Trophoblast cell (in vitro differentiated cells and primary cell): ENCODE data around the gene SPATA6.

Experiments
- DNase-seq, 2 donors: peaks; one replicate each; pipeline ENCODE4 v3.0.0-alpha.2; 2016
- H2AFZ ChIP-seq: 2 replicates; pipeline ENCODE4 v1.6.1; 2013; ENCODE audit warnings: low read length, moderate library complexity, mild to moderate bottlenecking; ENCODE audit not compliant: insufficient read depth, poor library complexity
- H2AK5ac ChIP-seq: 2 replicates; pipeline ENCODE4 v1.6.1; 2013; ENCODE audit warnings: mild to moderate bottlenecking, low read length
- H2BK120ac ChIP-seq: 2 replicates; pipeline ENCODE4 v1.6.1; 2013; ENCODE audit warnings: low read length, mild to moderate bottlenecking, moderate library complexity; ENCODE audit not compliant: insufficient read depth, poor library complexity
- H2BK12ac ChIP-seq: 2 replicates; pipeline ENCODE4 v1.6.1; 2013; ENCODE audit warnings: mild to moderate bottlenecking, low read length, moderate library complexity
- H2BK5ac ChIP-seq: 2 replicates; pipeline ENCODE4 v1.6.1; 2013; ENCODE audit warnings: low read length, low read depth, moderate library complexity, mild to moderate bottlenecking; ENCODE audit not compliant: poor library complexity
- H3K14ac ChIP-seq: 2 replicates; pipeline ENCODE4 v1.6.1; 2013; ENCODE audit warnings: mild to moderate bottlenecking, low read length
- H3K18ac ChIP-seq: 2 replicates; pipeline ENCODE4 v1.6.1; 2013; ENCODE audit warnings: mild to moderate bottlenecking, low read length
- H3K23ac ChIP-seq: 2 replicates; pipeline ENCODE4 v1.6.1; 2013; ENCODE audit warnings: low read length
- H3K27ac ChIP-seq: 2 replicates; pipeline ENCODE4 v1.5.1; 2013; ENCODE audit warnings: low read depth, mild to moderate bottlenecking, inconsistent platforms, low read length, moderate library complexity
- H3K27me3 ChIP-seq: 2 replicates; pipeline ENCODE4 v1.6.1; 2013; ENCODE audit warnings: inconsistent platforms, mild to moderate bottlenecking, low read length, moderate library complexity; ENCODE audit not compliant: insufficient read depth
- H3K36me3 ChIP-seq, 2 experiments: 1 replicate in 1 of 2; 2 replicates in 1 of 2; pipeline ENCODE4 v1.6.1; 2013; ENCODE audit warnings: low read length in 2 of 2, mild to moderate bottlenecking in 2 of 2, moderate library complexity in 1 of 2; ENCODE audit not compliant: insufficient read depth in 2 of 2, control insufficient read depth in 1 of 2
- H3K4ac ChIP-seq: 2 replicates; pipeline ENCODE4 v1.6.1; 2013; ENCODE audit warnings: low read depth, mild to moderate bottlenecking, low read length, moderate library complexity
- H3K4me1 ChIP-seq, 2 experiments: 1 replicate in 1 of 2; 2 replicates in 1 of 2; pipeline ENCODE4 v1.6.1; 2013; ENCODE audit warnings: low read length in 2 of 2, mild to moderate bottlenecking in 2 of 2, moderate library complexity in 1 of 2; ENCODE audit not compliant: insufficient read depth in 2 of 2, control insufficient read depth in 1 of 2
- H3K4me2 ChIP-seq: 2 replicates; pipeline ENCODE4 v1.6.1; 2013; ENCODE audit warnings: inconsistent platforms, mild to moderate bottlenecking, low read length, moderate library complexity
- H3K4me3 ChIP-seq: 2 replicates; pipeline ENCODE4 v1.5.1; 2013; ENCODE audit warnings: mild to moderate bottlenecking, low read depth, low read length, inconsistent platforms
- H3K79me1 ChIP-seq: one replicate; pipeline ENCODE4 v1.6.1; 2013; ENCODE audit warnings: low read length
- H3K79me2 ChIP-seq: 2 replicates; pipeline ENCODE4 v1.6.1; 2013; ENCODE audit warnings: low read length, mild to moderate bottlenecking; ENCODE audit not compliant: control insufficient read depth, insufficient read depth, poor library complexity
- H3K9ac ChIP-seq: 2 replicates; pipeline ENCODE4 v1.6.1; 2013; ENCODE audit warnings: mild to moderate bottlenecking, low read length
- H3K9me3 ChIP-seq: 2 replicates; pipeline ENCODE4 v1.6.1; 2013; ENCODE audit warnings: low read depth, mild to moderate bottlenecking, control low read depth, inconsistent platforms, low read length; ENCODE audit not compliant: insufficient read depth
- H4K12ac ChIP-seq: 2 replicates; pipeline ENCODE4 v1.6.1; 2013; ENCODE audit warnings: low read depth, mild to moderate bottlenecking, low read length, moderate library complexity
- H4K8ac ChIP-seq: 2 replicates; pipeline ENCODE4 v1.6.1; 2013; ENCODE audit warnings: low read depth, mild to moderate bottlenecking, low read length, moderate library complexity
- H4K91ac ChIP-seq: one replicate; pipeline ENCODE4 v1.6.1; 2013; ENCODE audit warnings: low read depth, mild to moderate bottlenecking, low read length, moderate library complexity
- WGBS: extraction: QIAGEN DNeasy Blood & Tissue Kit; methylation state at CpG from one replicate; pipeline ENCODE4 v1.1.7; 2013; ENCODE audit warnings: missing lambda C conversion rate; ENCODE audit not compliant: insufficient read length, insufficient coverage; ENCODE audit errors: extremely low coverage; 5-methylcytosine and 5-hydroxymethylcytosine counted together

The SPATA6 gene

GRCh38 chr1:48470481-48470855 lies 1.5 kb downstream of the SPATA6 start:
- H3K4me1 ChIP-seq = peaks cover 2 to 6% of the 10 kb centered on the region in 2 experiments
- H3K9me3 ChIP-seq = peaks cover under 1% of the 10 kb centered on the region
- no CpG with 5 or more reads among the region's 6 CpGs for WGBS
- no peak overlapping the region for H3K27ac ChIP-seq
- no peak overlapping the region for H2BK12ac ChIP-seq
- no peak overlapping the region for H2AFZ ChIP-seq
- no peak for DNase-seq
- no peak overlapping the region for H3K9ac ChIP-seq
- no peak overlapping the region for H3K4ac ChIP-seq
- no peaks in the 10 kb centered on the region for H3K79me2 ChIP-seq
- no peak overlapping the region for H3K4me3 ChIP-seq
- H4K8ac ChIP-seq = no peak overlapping the region
- H2BK5ac ChIP-seq = no peak overlapping the region
- no peak overlapping the region for H3K23ac ChIP-seq
- no peak overlapping the region for H3K14ac ChIP-seq
- H3K18ac ChIP-seq = no peak overlapping the region
- H3K27me3 ChIP-seq = no peaks in the 10 kb centered on the region
- H4K12ac ChIP-seq = no peak overlapping the region
- no peaks in the 10 kb centered on the region for H3K36me3 ChIP-seq
- no peak overlapping the region for H4K91ac ChIP-seq
- no peak overlapping the region for H3K4me2 ChIP-seq
- no peaks in the 10 kb centered on the region for H3K79me1 ChIP-seq
- H2BK120ac ChIP-seq = no peak overlapping the region
- H2AK5ac ChIP-seq = no peak overlapping the region

- H2BK12ac ChIP-seq = no peak overlapping the region
- H3K9me3 ChIP-seq = no peaks in the 10 kb centered on the region
- no peak overlapping the region for H2AK5ac ChIP-seq
- no peaks in the 10 kb centered on the region for H3K79me2 ChIP-seq
- H3K4me3 ChIP-seq = no peak overlapping the region
- H4K91ac ChIP-seq = no peak overlapping the region
- H3K14ac ChIP-seq = no peak overlapping the region
- H2BK5ac ChIP-seq = no peak overlapping the region
- H3K4me2 ChIP-seq = no peak overlapping the region
- no peak overlapping the region for H3K27ac ChIP-seq
- no peaks in the 10 kb centered on the region for H3K27me3 ChIP-seq
- H3K36me3 ChIP-seq = no peaks in the 10 kb centered on the region
- DNase-seq = peak; percentile 1 to 19
- no peak overlapping the region for H4K8ac ChIP-seq
- no peak overlapping the region for H3K18ac ChIP-seq
- H3K23ac ChIP-seq = no peak overlapping the region
- H3K9ac ChIP-seq = no peak overlapping the region
- H2BK120ac ChIP-seq = no peak overlapping the region
- H3K79me1 ChIP-seq = no peaks in the 10 kb centered on the region
- H4K12ac ChIP-seq = no peak overlapping the region
- no CpG with 5 or more reads among the region's 12 CpGs for WGBS
- H3K4ac ChIP-seq = no peak overlapping the region
- no peak overlapping the region for H2AFZ ChIP-seq
- H3K4me1 ChIP-seq = peaks cover 2 to 6% of the 10 kb centered on the region in 2 experiments
Measured at GRCh38 chr1:48469616-48470480, 2.2 kb downstream of the SPATA6 start.

- Histone ChIP-seq H4K8ac (no peak overlapping the region), H2BK5ac (no peak overlapping the region), H2AK5ac (no peak overlapping the region), H3K79me2 (no peaks in the 10 kb centered on the region), H3K18ac (no peak overlapping the region), H3K79me1 (no peaks in the 10 kb centered on the region), H3K23ac (no peak overlapping the region), H3K4me1 (peaks cover under 1 to 6% of the 10 kb centered on the region in 2 experiments), H3K4me3 (no peak overlapping the region), H3K4ac (no peak overlapping the region), H2BK12ac (no peak overlapping the region), H3K36me3 (no peaks in the 10 kb centered on the region), H3K27ac (no peak overlapping the region), H3K14ac (no peak overlapping the region), H2AFZ (no peak overlapping the region), H4K12ac (no peak overlapping the region), H3K27me3 (no peaks in the 10 kb centered on the region), H2BK120ac (no peak overlapping the region), H3K4me2 (no peak overlapping the region), H3K9me3 (no peaks in the 10 kb centered on the region), H3K9ac (no peak overlapping the region), H4K91ac (no peak overlapping the region)
- no peak for DNase-seq
- no CpG with 5 or more reads among the region's 1 CpG for WGBS
Measured at GRCh38 chr1:48466594-48466993, 5.4 kb downstream of the SPATA6 start.

- Histone ChIP-seq H3K4me2 (no peak overlapping the region), H3K36me3 (no peaks in the 10 kb centered on the region), H2AK5ac (no peak overlapping the region), H3K18ac (no peak overlapping the region), H2AFZ (no peak overlapping the region), H4K12ac (no peak overlapping the region), H3K9ac (no peak overlapping the region), H4K8ac (no peak overlapping the region), H2BK5ac (no peak overlapping the region), H4K91ac (no peak overlapping the region), H3K4ac (no peak overlapping the region), H3K9me3 (no peaks in the 10 kb centered on the region), H3K27ac (no peak overlapping the region), H3K4me3 (no peak overlapping the region), H2BK120ac (no peak overlapping the region), H2BK12ac (no peak overlapping the region), H3K79me1 (no peaks in the 10 kb centered on the region), H3K79me2 (no peaks in the 10 kb centered on the region), H3K4me1 (no peaks in the 10 kb centered on the region), H3K27me3 (no peaks in the 10 kb centered on the region), H3K14ac (no peak overlapping the region), H3K23ac (no peak overlapping the region)
- DNase-seq = no peak
- WGBS = no CpG with 5 or more reads among the region's 3 CpGs
Measured at GRCh38 chr1:48462716-48463302, 9.2 kb downstream of the SPATA6 start.
